ENCODE data around the gene SLAMF1.

Gene SLAMF1

DNA sequence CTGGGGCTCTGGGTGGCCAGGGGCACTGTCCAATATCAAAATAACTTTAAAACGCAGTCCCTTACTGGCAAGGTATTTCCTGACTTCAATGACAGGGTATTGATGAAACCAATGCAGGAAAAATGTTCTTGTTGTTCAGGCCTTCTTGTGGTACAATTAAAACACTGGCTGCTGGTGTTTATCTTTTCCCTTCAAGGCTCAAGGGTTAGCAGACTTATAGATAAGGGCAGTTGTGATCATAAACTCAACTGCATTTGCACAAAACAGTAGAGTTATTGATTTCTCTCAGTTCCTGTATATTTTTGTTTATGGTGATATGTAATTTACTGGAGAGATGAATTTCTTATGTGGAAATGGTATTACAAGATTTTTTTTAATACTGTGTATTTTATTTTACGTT, 64.9 kb downstream of the SLAMF1 start:
- DNase-seq (ENCODE audit: low spot score) = no peak
- H3K36me3 ChIP-seq (replicated peaks in 1 of 2; ENCODE audit: control insufficient read depth in 2 of 2, insufficient read depth in 2 of 2, low read length in 2 of 2) = no peaks in the 10 kb centered on the region

DNA sequence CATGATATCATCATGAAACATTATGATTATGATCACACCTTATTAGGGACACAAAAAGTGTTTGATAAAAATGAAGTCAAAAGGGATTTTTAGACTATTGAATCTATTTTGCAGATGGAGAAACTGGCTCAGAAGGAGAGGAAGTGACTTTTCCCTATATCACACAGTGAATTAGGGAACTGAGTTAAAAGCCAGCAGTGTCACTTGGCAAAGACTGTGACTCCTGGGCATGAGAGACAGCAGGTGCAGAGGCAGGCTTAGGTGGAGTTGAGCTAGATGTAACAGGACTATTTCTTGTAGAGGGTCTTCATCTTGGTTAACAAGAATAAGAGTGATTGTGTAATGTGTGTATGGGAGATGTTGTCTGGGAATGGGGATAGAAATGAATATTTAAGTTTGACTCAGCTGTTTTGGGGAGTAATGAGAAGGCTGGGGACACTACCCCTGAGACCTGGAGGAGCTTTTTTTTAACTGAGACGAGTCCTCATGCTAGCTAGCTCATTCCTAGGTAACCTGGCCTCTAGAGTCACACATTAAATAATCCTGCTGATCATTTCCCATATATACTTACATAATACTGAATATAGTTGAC, 66.5 kb downstream of the SLAMF1 start:
- Histone ChIP-seq H3K23ac (ENCODE audit: low read depth, low read length, poor library complexity) (no peak overlapping the region), H2AFZ (ENCODE audit: low read length) (no peak overlapping the region), H3K14ac (ENCODE audit: low read length) (no peak overlapping the region), H3K9me3 (replicated peaks in 1 of 2; ENCODE audit: control insufficient read depth in 2 of 2, insufficient read depth in 1 of 2, low read depth in 1 of 2, low read length in 2 of 2) (no peaks in the 10 kb centered on the region), H3K27me3 (ENCODE audit: control insufficient read depth in 3 of 3, insufficient read depth in 3 of 3, low read depth in 1 of 3, low read length in 3 of 3) (no peaks in the 10 kb centered on the region), H4K8ac (ENCODE audit: low read depth, low read length) (no peak overlapping the region), H3K36me3 (replicated peaks in 1 of 2; ENCODE audit: control insufficient read depth in 2 of 2, insufficient read depth in 2 of 2, low read length in 2 of 2) (no peaks in the 10 kb centered on the region), H3K4me2 (ENCODE audit: insufficient read depth, low read length, poor library complexity, severe bottlenecking) (no peak overlapping the region), H2AK5ac (ENCODE audit: low read depth, low read length) (no peak overlapping the region), H3K18ac (ENCODE audit: low read length) (no peak overlapping the region), H3K79me1 (ENCODE audit: low read depth, low read length) (no peaks in the 10 kb centered on the region), H2BK120ac (ENCODE audit: low read depth, low read length) (no peak overlapping the region), H4K91ac (ENCODE audit: low read depth, low read length, poor library complexity) (no peak overlapping the region), H3K27ac (replicated peaks; ENCODE audit: low read length) (no peak overlapping the region), H2BK5ac (ENCODE audit: low read length) (no peak overlapping the region), H2BK15ac (ENCODE audit: low read length) (no peak overlapping the region), H3K4me1 (ENCODE audit: control insufficient read depth in 2 of 2, insufficient read depth in 1 of 2, low read depth in 1 of 2, low read length in 2 of 2) (no peaks in the 10 kb centered on the region), H3K9ac (ENCODE audit: low read depth, low read length, poor library complexity) (no peak overlapping the region), H2BK12ac (ENCODE audit: low read length) (no peak overlapping the region), H3K4ac (ENCODE audit: low read length) (no peak overlapping the region), H3K4me3 (ENCODE audit: low read length in 2 of 2) (no peak overlapping the region)
- no peak for DNase-seq (ENCODE audit: low spot score)
- WGBS, 2 donors (ENCODE audit: extremely low coverage in 2 of 2, insufficient read length in 2 of 2, insufficient replicate concordance in 1 of 2) = no CpG with 5 or more reads among the region's 1 CpG

More for the DNA sequence above, 64.9 kb downstream of the SLAMF1 start:
- no peaks in the 10 kb centered on the region for H3K4me1 ChIP-seq (ENCODE audit: control insufficient read depth in 2 of 2, insufficient read depth in 1 of 2, low read depth in 1 of 2, low read length in 2 of 2)
- no peak overlapping the region for H2BK5ac ChIP-seq (ENCODE audit: low read length)
- no peak overlapping the region for H3K23ac ChIP-seq (ENCODE audit: low read depth, low read length, poor library complexity)
- H3K27me3 ChIP-seq (ENCODE audit: control insufficient read depth in 3 of 3, insufficient read depth in 3 of 3, low read depth in 1 of 3, low read length in 3 of 3) = no peaks in the 10 kb centered on the region
- no CpG with 5 or more reads among the region's 2 CpGs for WGBS, 2 donors (ENCODE audit: extremely low coverage in 2 of 2, insufficient read length in 2 of 2, insufficient replicate concordance in 1 of 2)
- H2AFZ ChIP-seq (ENCODE audit: low read length) = no peak overlapping the region
- H3K18ac ChIP-seq (ENCODE audit: low read length) = no peak overlapping the region
- no peak overlapping the region for H3K4me2 ChIP-seq (ENCODE audit: insufficient read depth, low read length, poor library complexity, severe bottlenecking)
- H4K8ac ChIP-seq (ENCODE audit: low read depth, low read length) = no peak overlapping the region
- H3K9ac ChIP-seq (ENCODE audit: low read depth, low read length, poor library complexity) = no peak overlapping the region
- no peak overlapping the region for H3K14ac ChIP-seq (ENCODE audit: low read length)
- H4K91ac ChIP-seq (ENCODE audit: low read depth, low read length, poor library complexity) = no peak overlapping the region
- H2BK12ac ChIP-seq (ENCODE audit: low read length) = no peak overlapping the region
- H2BK15ac ChIP-seq (ENCODE audit: low read length) = no peak overlapping the region
- no peak overlapping the region for H2BK120ac ChIP-seq (ENCODE audit: low read depth, low read length)
- H3K4me3 ChIP-seq (ENCODE audit: low read length in 2 of 2) = no peak overlapping the region
- no peak overlapping the region for H3K27ac ChIP-seq (replicated peaks; ENCODE audit: low read length)
- no peak overlapping the region for H3K4ac ChIP-seq (ENCODE audit: low read length)
- no peaks in the 10 kb centered on the region for H3K79me1 ChIP-seq (ENCODE audit: low read depth, low read length)
- H2AK5ac ChIP-seq (ENCODE audit: low read depth, low read length) = no peak overlapping the region
- no peaks in the 10 kb centered on the region for H3K9me3 ChIP-seq (replicated peaks in 1 of 2; ENCODE audit: control insufficient read depth in 2 of 2, insufficient read depth in 1 of 2, low read depth in 1 of 2, low read length in 2 of 2)

DNA sequence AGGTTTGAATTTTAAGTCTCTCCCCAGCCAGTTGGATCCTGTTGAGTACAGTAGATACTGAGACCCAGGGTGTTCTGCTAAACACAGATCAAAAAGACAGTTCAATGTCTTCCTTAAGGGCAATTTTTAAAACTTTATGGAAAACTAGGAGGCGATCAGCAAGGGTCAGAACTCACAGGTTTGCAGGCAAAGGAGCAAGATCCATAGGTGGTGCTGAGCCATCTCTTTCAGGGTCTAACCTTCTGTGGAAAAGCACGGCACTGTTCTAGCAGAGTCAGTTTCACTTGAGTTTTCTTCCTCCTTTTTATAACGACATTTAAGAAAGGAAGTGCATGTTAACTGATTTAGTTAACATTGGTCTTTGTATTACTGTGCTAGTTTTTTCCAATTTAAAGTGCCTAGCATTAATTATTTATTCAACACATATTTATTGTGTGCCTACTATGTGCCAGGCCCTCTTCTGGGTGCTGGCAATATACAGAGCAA, 67.6 kb downstream of the SLAMF1 start, which contains the start of gene CD84:
Gene CD84, minus strand, starts transcription at position 281 of the 486 bp plus-strand sequence. Its CDS starts 59 bp downstream, at position 222.
- Histone ChIP-seq H2BK12ac (ENCODE audit: low read length) (no peak within 1 kb of the TSS), H3K9ac (ENCODE audit: low read depth, low read length, poor library complexity) (no peak within 1 kb of the TSS), H3K27me3 (ENCODE audit: control insufficient read depth in 3 of 3, insufficient read depth in 3 of 3, low read depth in 1 of 3, low read length in 3 of 3) (no peaks in the 10 kb centered on the region), H4K91ac (ENCODE audit: low read depth, low read length, poor library complexity) (no peak within 1 kb of the TSS), H2AFZ (ENCODE audit: low read length) (no peak within 1 kb of the TSS), H2BK5ac (ENCODE audit: low read length) (no peak within 1 kb of the TSS), H2BK15ac (ENCODE audit: low read length) (no peak within 1 kb of the TSS), H3K14ac (ENCODE audit: low read length) (no peak within 1 kb of the TSS), H3K27ac (replicated peaks; ENCODE audit: low read length) (no peak within 1 kb of the TSS), H2AK5ac (ENCODE audit: low read depth, low read length) (no peak within 1 kb of the TSS), H3K4ac (ENCODE audit: low read length) (no peak within 1 kb of the TSS), H2BK120ac (ENCODE audit: low read depth, low read length) (no peak within 1 kb of the TSS), H3K4me3 (ENCODE audit: low read length in 2 of 2) (no peak within 1 kb of the TSS), H4K8ac (ENCODE audit: low read depth, low read length) (no peak within 1 kb of the TSS), H3K36me3 (replicated peaks in 1 of 2; ENCODE audit: control insufficient read depth in 2 of 2, insufficient read depth in 2 of 2, low read length in 2 of 2) (no peaks in the 10 kb centered on the region), H3K79me1 (ENCODE audit: low read depth, low read length) (no peaks in the 10 kb centered on the region), H3K4me2 (ENCODE audit: insufficient read depth, low read length, poor library complexity, severe bottlenecking) (no peak within 1 kb of the TSS), H3K23ac (ENCODE audit: low read depth, low read length, poor library complexity) (no peak within 1 kb of the TSS), H3K9me3 (replicated peaks in 1 of 2; ENCODE audit: control insufficient read depth in 2 of 2, insufficient read depth in 1 of 2, low read depth in 1 of 2, low read length in 2 of 2) (no peaks in the 10 kb centered on the region), H3K4me1 (ENCODE audit: control insufficient read depth in 2 of 2, insufficient read depth in 1 of 2, low read depth in 1 of 2, low read length in 2 of 2) (no peaks in the 10 kb centered on the region), H3K18ac (ENCODE audit: low read length) (no peak within 1 kb of the TSS)
- no peak for DNase-seq (ENCODE audit: low spot score)
- no CpG with 5 or more reads among the region's 3 CpGs for whole genome bisulfite sequencing, 2 donors (ENCODE audit: extremely low coverage in 2 of 2, insufficient read length in 2 of 2, insufficient replicate concordance in 1 of 2)

DNA sequence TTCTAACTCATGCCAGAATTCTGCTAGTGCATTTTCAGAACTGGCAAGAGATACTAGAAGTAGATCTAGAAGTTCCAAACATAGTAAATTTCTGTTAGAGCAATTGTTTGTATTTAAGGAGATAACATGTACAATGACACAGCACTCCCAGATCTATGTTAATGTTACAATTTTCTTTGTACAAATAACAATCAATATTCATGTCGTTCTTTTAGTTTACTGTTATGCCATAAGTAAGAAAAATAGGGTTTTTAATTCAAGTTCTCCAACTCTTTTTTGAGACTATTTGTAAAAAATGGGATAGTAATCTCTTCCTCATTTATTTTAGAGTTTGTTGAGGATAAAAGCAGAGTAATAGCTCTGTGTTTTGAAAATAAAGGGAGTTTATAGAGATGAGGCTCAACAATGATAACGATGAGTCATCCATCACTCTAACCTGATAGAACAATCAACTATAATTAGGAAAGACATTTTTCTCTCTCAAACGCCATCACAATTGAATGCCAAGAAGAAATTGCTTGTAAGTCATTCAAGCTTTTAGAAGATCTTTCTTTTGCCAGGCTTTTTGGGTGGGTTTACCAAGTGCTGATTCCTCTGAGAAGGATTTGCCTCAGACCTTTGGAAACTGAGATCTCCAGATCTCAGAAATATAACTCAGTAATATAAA, 68.2 kb downstream of the SLAMF1 start:
- Histone ChIP-seq H4K8ac (ENCODE audit: low read depth, low read length) (no peak overlapping the region), H3K9me3 (replicated peaks in 1 of 2; ENCODE audit: control insufficient read depth in 2 of 2, insufficient read depth in 1 of 2, low read depth in 1 of 2, low read length in 2 of 2) (no peaks in the 10 kb centered on the region), H3K27me3 (ENCODE audit: control insufficient read depth in 3 of 3, insufficient read depth in 3 of 3, low read depth in 1 of 3, low read length in 3 of 3) (no peaks in the 10 kb centered on the region), H2BK120ac (ENCODE audit: low read depth, low read length) (no peak overlapping the region), H4K91ac (ENCODE audit: low read depth, low read length, poor library complexity) (no peak overlapping the region), H2BK15ac (ENCODE audit: low read length) (no peak overlapping the region), H2BK5ac (ENCODE audit: low read length) (no peak overlapping the region), H3K79me1 (ENCODE audit: low read depth, low read length) (no peaks in the 10 kb centered on the region), H3K18ac (ENCODE audit: low read length) (no peak overlapping the region), H2AFZ (ENCODE audit: low read length) (no peak overlapping the region), H3K4me2 (ENCODE audit: insufficient read depth, low read length, poor library complexity, severe bottlenecking) (no peak overlapping the region), H3K14ac (ENCODE audit: low read length) (no peak overlapping the region), H3K9ac (ENCODE audit: low read depth, low read length, poor library complexity) (no peak overlapping the region), H3K27ac (replicated peaks; ENCODE audit: low read length) (no peak overlapping the region), H3K36me3 (replicated peaks in 1 of 2; ENCODE audit: control insufficient read depth in 2 of 2, insufficient read depth in 2 of 2, low read length in 2 of 2) (no peaks in the 10 kb centered on the region), H3K23ac (ENCODE audit: low read depth, low read length, poor library complexity) (no peak overlapping the region), H3K4me3 (ENCODE audit: low read length in 2 of 2) (no peak overlapping the region), H3K4ac (ENCODE audit: low read length) (no peak overlapping the region), H2BK12ac (ENCODE audit: low read length) (no peak overlapping the region), H2AK5ac (ENCODE audit: low read depth, low read length) (no peak overlapping the region), H3K4me1 (ENCODE audit: control insufficient read depth in 2 of 2, insufficient read depth in 1 of 2, low read depth in 1 of 2, low read length in 2 of 2) (no peaks in the 10 kb centered on the region)
- DNase-seq (ENCODE audit: low spot score) = no peak
- WGBS, 2 donors (ENCODE audit: extremely low coverage in 2 of 2, insufficient read length in 2 of 2, insufficient replicate concordance in 1 of 2) = no CpG with 5 or more reads among the region's 3 CpGs
